Measurements from ENCODE around the gene RNF31.

DNA sequence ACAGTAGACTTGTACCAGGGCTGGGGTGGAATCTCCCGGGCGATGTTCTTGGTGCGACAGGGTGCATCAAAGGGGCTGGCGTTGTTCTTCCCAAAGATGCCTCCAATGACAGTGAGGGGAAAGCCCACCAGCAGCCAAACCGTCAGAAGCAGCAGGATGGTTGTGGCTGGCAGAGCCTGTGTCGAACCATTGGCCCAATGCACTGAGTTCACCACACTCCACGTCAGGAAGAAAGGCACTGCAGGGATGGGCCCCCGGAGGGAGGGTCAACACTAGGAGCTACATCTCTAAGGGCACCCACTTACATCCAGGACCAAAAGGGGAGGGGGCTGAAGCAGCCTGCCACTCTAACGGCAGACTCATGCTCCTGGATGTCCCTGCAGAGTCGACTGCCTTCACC lies 43.1 kb downstream of the RNF31 start:
- TF ChIP-seq, protein P1, sequence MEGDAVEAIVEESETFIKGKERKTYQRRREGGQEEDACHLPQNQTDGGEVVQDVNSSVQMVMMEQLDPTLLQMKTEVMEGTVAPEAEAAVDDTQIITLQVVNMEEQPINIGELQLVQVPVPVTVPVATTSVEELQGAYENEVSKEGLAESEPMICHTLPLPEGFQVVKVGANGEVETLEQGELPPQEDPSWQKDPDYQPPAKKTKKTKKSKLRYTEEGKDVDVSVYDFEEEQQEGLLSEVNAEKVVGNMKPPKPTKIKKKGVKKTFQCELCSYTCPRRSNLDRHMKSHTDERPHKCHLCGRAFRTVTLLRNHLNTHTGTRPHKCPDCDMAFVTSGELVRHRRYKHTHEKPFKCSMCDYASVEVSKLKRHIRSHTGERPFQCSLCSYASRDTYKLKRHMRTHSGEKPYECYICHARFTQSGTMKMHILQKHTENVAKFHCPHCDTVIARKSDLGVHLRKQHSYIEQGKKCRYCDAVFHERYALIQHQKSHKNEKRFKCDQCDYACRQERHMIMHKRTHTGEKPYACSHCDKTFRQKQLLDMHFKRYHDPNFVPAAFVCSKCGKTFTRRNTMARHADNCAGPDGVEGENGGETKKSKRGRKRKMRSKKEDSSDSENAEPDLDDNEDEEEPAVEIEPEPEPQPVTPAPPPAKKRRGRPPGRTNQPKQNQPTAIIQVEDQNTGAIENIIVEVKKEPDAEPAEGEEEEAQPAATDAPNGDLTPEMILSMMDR (IDR thresholded peaks at IDR 0.05; ENCODE audit: low read depth, low read length), result no peak
- TF ChIP-seq EZH2phosphoT487 (IDR thresholded peaks at IDR 0.05; ENCODE audit: low read depth), result no peak

Measured in OCI-LY3 (cell line).